DND-41 (cell line): ENCODE measurements around the gene TEDC2.

Experiments
- ATAC-seq: fragments of 200-7000 bp; cut with Tn5 transposase; 3 replicates; pipeline ENCODE4 v1.9.1; 2021; ENCODE audit warnings: low read depth; ENCODE audit not compliant: insufficient read depth
- DNase-seq: peaks from one replicate; pipeline ENCODE4 v3.0.0-alpha.2; 2020
- H2AFZ ChIP-seq: 2 replicates; pipeline ENCODE4 v1.6.0; 2012; ENCODE audit warnings: low read depth, low read length
- H3K27ac ChIP-seq: 2 replicates; pipeline ENCODE4 v1.5.1; 2012; ENCODE audit warnings: low read length, inconsistent platforms
- H3K27me3 ChIP-seq: fragments of 200-600 bp; sonication (generic); 2 replicates; pipeline ENCODE4 v1.6.0; 2012; ENCODE audit warnings: low read length, mild to moderate bottlenecking, inconsistent platforms; ENCODE audit not compliant: insufficient read depth, poor library complexity
- H3K36me3 ChIP-seq: 2 replicates; pipeline ENCODE4 v1.5.1; 2012; ENCODE audit warnings: low read length, inconsistent platforms; ENCODE audit not compliant: insufficient read depth
- H3K4me1 ChIP-seq: 2 replicates; pipeline ENCODE4 v1.5.1; 2012; ENCODE audit warnings: mild to moderate bottlenecking, low read length; ENCODE audit not compliant: insufficient read depth
- H3K4me2 ChIP-seq: 2 replicates; pipeline ENCODE4 v1.6.0; 2012; ENCODE audit warnings: mild to moderate bottlenecking, moderate library complexity, low read length, inconsistent platforms; ENCODE audit not compliant: insufficient read depth
- H3K4me3 ChIP-seq, 2 experiments: fragments of 200-600 bp in 1 of 2; shearing (Covaris generic) in 1 of 2; 2 replicates each; pipeline ENCODE4 v1.5.1; 2012 to 2016; ENCODE audit warnings: inconsistent platforms in 2 of 2, low read length in 2 of 2, mild to moderate bottlenecking in 2 of 2, low read depth in 1 of 2, moderate library complexity in 1 of 2
- H3K79me2 ChIP-seq: 2 replicates; pipeline ENCODE4 v1.6.0; 2012; ENCODE audit warnings: low read length, inconsistent platforms; ENCODE audit not compliant: insufficient read depth
- H3K9ac ChIP-seq: 2 replicates; pipeline ENCODE4 v1.6.0; 2012; ENCODE audit warnings: low read depth, mild to moderate bottlenecking, inconsistent platforms, low read length, moderate library complexity
- H3K9me3 ChIP-seq: 2 replicates; pipeline ENCODE4 v1.5.1; 2012; ENCODE audit warnings: low read length, moderate library complexity, mild to moderate bottlenecking, inconsistent platforms; ENCODE audit not compliant: insufficient read depth, severe bottlenecking
- H4K20me1 ChIP-seq: 2 replicates; pipeline ENCODE4 v1.6.0; 2012; ENCODE audit warnings: low read length; ENCODE audit not compliant: insufficient read depth
- CTCF ChIP-seq: IDR thresholded peaks from 2 replicates; pipeline ENCODE4 v1.5.1; 2012; ENCODE audit warnings: borderline replicate concordance, low read length, moderate library complexity, mild to moderate bottlenecking; ENCODE audit not compliant: poor library complexity, severe bottlenecking; ENCODE audit errors: extremely low read depth
- EZH2 ChIP-seq: IDR thresholded peaks from 3 replicates; pipeline ENCODE4 v1.6.1; 2012; ENCODE audit warnings: borderline replicate concordance, low read depth, mild to moderate bottlenecking, moderate library complexity, low read length, inconsistent platforms; ENCODE audit not compliant: severe bottlenecking

TEDC2 gene

GRCh38 chr16:2449118-2449517, 10.8 kb upstream of the TEDC2 start:
- Histone ChIP-seq H3K79me2 (peaks cover 35% of the 10 kb centered on the region), H2AFZ (no peak overlapping the region), H3K36me3 (peaks cover 97% of the 10 kb centered on the region), H3K27ac (no peak overlapping the region), H4K20me1 (peaks cover 66% of the 10 kb centered on the region), H3K27me3 (no peaks in the 10 kb centered on the region), H3K4me1 (no peaks in the 10 kb centered on the region), H3K4me3 (no peak overlapping the region), H3K4me2 (no peak overlapping the region), H3K9ac (no peak overlapping the region), H3K9me3 (no peaks in the 10 kb centered on the region)
- ATAC-seq (no peak), DNase-seq (no peak)
- TF ChIP-seq EZH2 (no peak), CTCF (no peak)

- no peak overlapping the region for H3K4me2 ChIP-seq
- no peak for TF ChIP-seq EZH2
- TF ChIP-seq CTCF = no peak
- H2AFZ ChIP-seq = no peak overlapping the region
- no peaks in the 10 kb centered on the region for H3K9me3 ChIP-seq
- no peaks in the 10 kb centered on the region for H3K4me1 ChIP-seq
- peaks cover 26% of the 10 kb centered on the region for H3K79me2 ChIP-seq
- peaks cover 98% of the 10 kb centered on the region for H3K36me3 ChIP-seq
- peaks cover 57% of the 10 kb centered on the region for H4K20me1 ChIP-seq
- DNase-seq (no peak), ATAC-seq (no peak)
- no peak overlapping the region for H3K4me3 ChIP-seq
- H3K9ac ChIP-seq = no peak overlapping the region
- no peak overlapping the region for H3K27ac ChIP-seq
- H3K27me3 ChIP-seq = no peaks in the 10 kb centered on the region
Observed at GRCh38 chr16:2450535-2450934, 9.4 kb upstream of the TEDC2 start.

GRCh38 chr16:2450975-2451381, 8.9 kb upstream of the TEDC2 start:
- Histone ChIP-seq H3K9me3 (no peaks in the 10 kb centered on the region), H3K9ac (no peak overlapping the region), H3K4me2 (no peak overlapping the region), H2AFZ (no peak overlapping the region), H3K79me2 (peaks cover 23% of the 10 kb centered on the region), H3K27me3 (no peaks in the 10 kb centered on the region), H3K36me3 (peaks cover 98% of the 10 kb centered on the region), H3K4me3 (no peak overlapping the region), H3K27ac (no peak overlapping the region), H3K4me1 (no peaks in the 10 kb centered on the region), H4K20me1 (peaks cover 57% of the 10 kb centered on the region)
- no peak for DNase-seq
- ATAC-seq = no peak
- TF ChIP-seq CTCF (no peak), EZH2 (no peak)

- Histone ChIP-seq H3K36me3 (peaks cover 98% of the 10 kb centered on the region), H3K79me2 (peaks cover 16% of the 10 kb centered on the region; the same call in 1 of the 2 replicates)
- ATAC-seq = no peak
Observed at GRCh38 chr16:2451851-2452320, 8.0 kb upstream of the TEDC2 start.

More at GRCh38 chr16:2451851-2452320, 8.0 kb upstream of the TEDC2 start:
- Histone ChIP-seq H3K9ac (no peak overlapping the region), H4K20me1 (peaks cover 60% of the 10 kb centered on the region), H3K4me3 (no peak overlapping the region), H2AFZ (no peak overlapping the region), H3K9me3 (no peaks in the 10 kb centered on the region), H3K4me1 (no peaks in the 10 kb centered on the region), H3K27ac (no peak overlapping the region), H3K4me2 (no peak overlapping the region), H3K27me3 (no peaks in the 10 kb centered on the region)
- TF ChIP-seq CTCF (no peak), EZH2 (no peak)
- DNase-seq = no peak
